GM23338 (cell line): ENCODE results near the gene PKD1L1. TPM values are rescaled to one million over a fixed set of nuclear protein-coding genes. Genes with fewer than 3 reads are reported as not detected.

Experiments
- ATAC-seq: fragments of 200-7000 bp; cut with Tn5 transposase; 3 replicates; pipeline ENCODE4 v1.9.1; 2020
- DNase-seq: peaks from one replicate; pipeline ENCODE4 v3.0.0-alpha.2; 2015; ENCODE audit warnings: low spot score
- H2AFZ ChIP-seq: fragments of 200-600 bp; sonication (generic); 2 replicates; pipeline ENCODE4 v1.8.0; 2016; ENCODE audit warnings: antibody characterized with exemption, mild to moderate bottlenecking, moderate library complexity
- H3F3A ChIP-seq: fragments of 200-600 bp; sonication (generic); replicated peaks from 2 replicates; pipeline ENCODE4 v1.8.0; 2017; ENCODE audit warnings: antibody characterized with exemption, mixed run types, low read depth
- H3K27ac ChIP-seq: fragments of 200-600 bp; sonication (generic); 2 replicates; pipeline ENCODE4 v1.6.1; 2016; ENCODE audit warnings: low read depth
- H3K27me3 ChIP-seq: fragments of 200-600 bp; sonication (generic); 2 replicates; pipeline ENCODE4 v1.8.0; 2016; ENCODE audit warnings: mild to moderate bottlenecking, mixed run types, moderate library complexity; ENCODE audit not compliant: insufficient read depth
- H3K36me3 ChIP-seq: fragments of 200-600 bp; sonication (generic); 2 replicates; pipeline ENCODE4 v1.8.0; 2016; ENCODE audit warnings: mild to moderate bottlenecking; ENCODE audit not compliant: insufficient read depth
- H3K4me1 ChIP-seq: fragments of 200-600 bp; sonication (generic); 2 replicates; pipeline ENCODE4 v1.8.0; 2016; ENCODE audit warnings: mild to moderate bottlenecking, moderate library complexity; ENCODE audit not compliant: insufficient read depth
- H3K4me2 ChIP-seq: fragments of 200-600 bp; sonication (generic); 2 replicates; pipeline ENCODE4 v1.7.1; 2017; ENCODE audit warnings: mixed run types
- H3K4me3 ChIP-seq: fragments of 200-600 bp; sonication (generic); 2 replicates; pipeline ENCODE4 v1.6.1; 2016; ENCODE audit warnings: mixed run types
- H3K79me2 ChIP-seq: fragments of 200-600 bp; sonication (generic); replicated peaks from 2 replicates; pipeline ENCODE4 v1.8.0; 2017; ENCODE audit warnings: mild to moderate bottlenecking; ENCODE audit not compliant: insufficient read depth
- H3K9me2 ChIP-seq: fragments of 200-600 bp; sonication (generic); 2 replicates; pipeline ENCODE4 v1.8.0; 2017; ENCODE audit not compliant: insufficient read depth
- H4K20me1 ChIP-seq: fragments of 200-600 bp; sonication (generic); replicated peaks from 2 replicates; pipeline ENCODE4 v1.8.0; 2017; ENCODE audit warnings: mild to moderate bottlenecking; ENCODE audit not compliant: insufficient read depth
- H3K27ac Mint-ChIP-seq: 2 replicates; pipeline ENCODE4 v1.8.0; 2020; ENCODE audit warnings: inconsistent platforms, mild to moderate bottlenecking, moderate library complexity, mixed read lengths
- H3K27me3 Mint-ChIP-seq: 3 replicates; pipeline ENCODE4 v1.8.0; 2022; ENCODE audit warnings: low read depth, mild to moderate bottlenecking, moderate library complexity, mixed read lengths, inconsistent platforms; ENCODE audit not compliant: insufficient read depth, poor library complexity
- H3K36me3 Mint-ChIP-seq: 3 replicates; pipeline ENCODE4 v1.8.0; 2021; ENCODE audit warnings: low read depth, mild to moderate bottlenecking, inconsistent platforms, moderate library complexity, mixed read lengths
- H3K4me1 Mint-ChIP-seq: 3 replicates; pipeline ENCODE4 v1.8.0; 2020; ENCODE audit warnings: mild to moderate bottlenecking, inconsistent platforms, mixed read lengths
- H3K4me3 Mint-ChIP-seq: 3 replicates; pipeline ENCODE4 v1.8.0; 2021; ENCODE audit warnings: moderate library complexity, mild to moderate bottlenecking, inconsistent platforms, mixed read lengths
- H3K9me3 Mint-ChIP-seq: 3 replicates; pipeline ENCODE4 v1.8.0; 2020; ENCODE audit warnings: moderate library complexity, mild to moderate bottlenecking, inconsistent platforms, mixed read lengths
- CREB1 ChIP-seq: fragments of 250-450 bp; sonication (Bioruptor Pico); IDR thresholded peaks from 2 replicates; pipeline ENCODE4 v1.5.0; 2020; ENCODE audit warnings: low read depth, mild to moderate bottlenecking, moderate library complexity
- EZH2 ChIP-seq: fragments of 200-600 bp; sonication (generic); IDR thresholded peaks from one replicate; pipeline ENCODE4 v1.8.0; 2017; ENCODE audit warnings: antibody characterized with exemption, mild to moderate bottlenecking, low read depth; ENCODE audit not compliant: unreplicated experiment
- EZH2phosphoT487 ChIP-seq: fragments of 200-600 bp; sonication (generic); IDR thresholded peaks from one replicate; pipeline ENCODE4 v1.8.1; 2018; ENCODE audit warnings: antibody characterized with exemption; ENCODE audit not compliant: unreplicated experiment
- JUNB ChIP-seq: IDR thresholded peaks from one replicate; pipeline ENCODE4 v1.6.1; 2016; ENCODE audit warnings: antibody characterized with exemption; ENCODE audit not compliant: unreplicated experiment
- NANOG ChIP-seq: IDR thresholded peaks from 2 replicates; pipeline ENCODE4 v1.6.1; 2016; ENCODE audit warnings: antibody characterized with exemption, borderline replicate concordance
- POLR2AphosphoS5 ChIP-seq: IDR thresholded peaks from 2 replicates; pipeline ENCODE4 v1.6.1; 2016; ENCODE audit warnings: antibody characterized with exemption, low read depth
- STAT1 ChIP-seq: IDR thresholded peaks from one replicate; pipeline ENCODE4 v1.6.1; 2016; ENCODE audit warnings: antibody characterized with exemption; ENCODE audit not compliant: unreplicated experiment
- ZNF114 ChIP-seq: fragments of 250-450 bp; sonication (Bioruptor Pico); IDR thresholded peaks from 2 replicates; pipeline ENCODE4 v1.5.0; 2020; ENCODE audit warnings: mild to moderate bottlenecking, moderate library complexity
- ZNF331 ChIP-seq: fragments of 250-450 bp; sonication (Bioruptor Pico); IDR thresholded peaks from 2 replicates; pipeline ENCODE4 v1.5.0; 2020; ENCODE audit warnings: low read depth, mild to moderate bottlenecking, moderate library complexity
- polyA plus RNA-seq: library from polyadenylated mRNA; unstranded; fragments of >200 nt; fragmentation: Nextera tagmentation; extraction: Ambion mirVana; gene quantifications from 2 replicates; pipeline ENCODE4 v1.2.1, GENCODE V29; 2016
- total RNA-seq: library from RNA; depleted of rRNA; stranded (reverse); fragments of >200 nt; shearing (Covaris generic); gene quantifications from 2 replicates; pipeline ENCODE4 v1.2.3, GENCODE V29; 2014
- TF ChIP-seq, protein P1 (sequence below): IDR thresholded peaks from one replicate; pipeline ENCODE4 v1.6.1; 2018; ENCODE audit warnings: antibody characterized with exemption; ENCODE audit not compliant: unreplicated experiment
- TF ChIP-seq, protein P2 (sequence below): fragments of 250-450 bp; sonication (Bioruptor Pico); IDR thresholded peaks from 2 replicates; pipeline ENCODE4 v1.5.0; 2020; ENCODE audit warnings: mild to moderate bottlenecking, moderate library complexity
- TF ChIP-seq, protein P3 (sequence below), 2 experiments: fragments of 200-600 bp in 1 of 2; sonication (generic) in 1 of 2; conservative IDR thresholded peaks; 2 replicates each; pipeline versions ENCODE4 v1.5.1 to v1.6.1; 2016 to 2017; ENCODE audit warnings: antibody characterized with exemption in 2 of 2, low read depth in 2 of 2, mild to moderate bottlenecking in 2 of 2, moderate library complexity in 1 of 2
- TF ChIP-seq, protein P4 (sequence below): IDR thresholded peaks from 2 replicates; pipeline ENCODE4 v1.6.1; 2016; ENCODE audit warnings: antibody characterized with exemption

PKD1L1 gene
- total and polyA plus RNA-seq, 2 experiments from 2014 or later: 0.03 TPM; not detected in 1

DNA sequence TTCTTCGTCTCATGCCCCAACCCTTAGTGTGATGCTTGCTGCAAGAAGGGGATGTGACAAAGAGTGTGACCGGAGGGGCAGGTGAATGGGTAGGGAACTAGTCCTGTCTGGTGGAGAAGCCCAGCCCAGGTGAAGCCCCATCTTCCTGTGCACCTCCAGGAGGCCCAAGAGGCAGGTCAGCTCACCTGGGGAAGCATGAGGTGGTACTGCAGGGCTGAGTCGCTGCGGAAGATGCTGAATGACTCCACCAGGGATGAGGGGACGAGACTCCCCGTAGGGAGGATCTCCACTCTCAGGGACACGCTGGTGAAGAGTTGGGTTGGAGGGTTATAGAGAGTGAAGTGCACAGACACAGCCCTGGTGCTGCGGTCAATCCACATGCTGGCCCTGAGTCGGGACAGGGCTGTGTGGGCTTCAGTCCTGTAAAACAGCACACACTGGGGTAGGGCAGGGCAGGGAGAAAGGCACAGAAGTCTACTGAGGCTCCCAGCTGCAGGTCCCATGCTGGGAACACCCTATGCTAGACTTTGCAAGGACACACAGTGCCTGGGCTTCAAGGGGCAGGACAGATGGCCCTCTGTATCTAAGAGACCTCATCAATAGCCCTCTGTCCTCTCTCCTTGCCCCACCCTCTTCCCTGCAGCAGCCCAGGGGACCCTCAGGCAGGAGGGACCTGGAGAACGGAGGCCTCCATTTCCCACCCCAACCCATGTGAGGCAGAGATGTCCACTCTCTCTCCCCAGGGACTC, 136.5 kb downstream of the PKD1L1 start:
- H3K4me1 ChIP-seq: no peaks in the 10 kb centered on the region
- Mint-ChIP-seq H3K9me3 (no peaks in the 10 kb centered on the region), H3K4me3 (no peak overlapping the region), H3K4me1 (peaks cover 5% of the 10 kb centered on the region; the same call in 1 of the 3 replicates), H3K27ac (no peak overlapping the region), H3K36me3 (no peaks in the 10 kb centered on the region), H3K27me3 (peaks cover 4% of the 10 kb centered on the region)
- TF ChIP-seq, protein P1, sequence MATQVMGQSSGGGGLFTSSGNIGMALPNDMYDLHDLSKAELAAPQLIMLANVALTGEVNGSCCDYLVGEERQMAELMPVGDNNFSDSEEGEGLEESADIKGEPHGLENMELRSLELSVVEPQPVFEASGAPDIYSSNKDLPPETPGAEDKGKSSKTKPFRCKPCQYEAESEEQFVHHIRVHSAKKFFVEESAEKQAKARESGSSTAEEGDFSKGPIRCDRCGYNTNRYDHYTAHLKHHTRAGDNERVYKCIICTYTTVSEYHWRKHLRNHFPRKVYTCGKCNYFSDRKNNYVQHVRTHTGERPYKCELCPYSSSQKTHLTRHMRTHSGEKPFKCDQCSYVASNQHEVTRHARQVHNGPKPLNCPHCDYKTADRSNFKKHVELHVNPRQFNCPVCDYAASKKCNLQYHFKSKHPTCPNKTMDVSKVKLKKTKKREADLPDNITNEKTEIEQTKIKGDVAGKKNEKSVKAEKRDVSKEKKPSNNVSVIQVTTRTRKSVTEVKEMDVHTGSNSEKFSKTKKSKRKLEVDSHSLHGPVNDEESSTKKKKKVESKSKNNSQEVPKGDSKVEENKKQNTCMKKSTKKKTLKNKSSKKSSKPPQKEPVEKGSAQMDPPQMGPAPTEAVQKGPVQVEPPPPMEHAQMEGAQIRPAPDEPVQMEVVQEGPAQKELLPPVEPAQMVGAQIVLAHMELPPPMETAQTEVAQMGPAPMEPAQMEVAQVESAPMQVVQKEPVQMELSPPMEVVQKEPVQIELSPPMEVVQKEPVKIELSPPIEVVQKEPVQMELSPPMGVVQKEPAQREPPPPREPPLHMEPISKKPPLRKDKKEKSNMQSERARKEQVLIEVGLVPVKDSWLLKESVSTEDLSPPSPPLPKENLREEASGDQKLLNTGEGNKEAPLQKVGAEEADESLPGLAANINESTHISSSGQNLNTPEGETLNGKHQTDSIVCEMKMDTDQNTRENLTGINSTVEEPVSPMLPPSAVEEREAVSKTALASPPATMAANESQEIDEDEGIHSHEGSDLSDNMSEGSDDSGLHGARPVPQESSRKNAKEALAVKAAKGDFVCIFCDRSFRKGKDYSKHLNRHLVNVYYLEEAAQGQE: no peak
- TF ChIP-seq STAT1 (no peak), ZNF331 (CRISPR knock-in tag) (no peak), EZH2phosphoT487 (no peak), EZH2 (no peak), JUNB (no peak), ZNF114 (CRISPR knock-in tag) (no peak), POLR2AphosphoS5 (no peak), CREB1 (CRISPR knock-in tag) (no peak), NANOG (no peak)
- TF ChIP-seq, protein P2, sequence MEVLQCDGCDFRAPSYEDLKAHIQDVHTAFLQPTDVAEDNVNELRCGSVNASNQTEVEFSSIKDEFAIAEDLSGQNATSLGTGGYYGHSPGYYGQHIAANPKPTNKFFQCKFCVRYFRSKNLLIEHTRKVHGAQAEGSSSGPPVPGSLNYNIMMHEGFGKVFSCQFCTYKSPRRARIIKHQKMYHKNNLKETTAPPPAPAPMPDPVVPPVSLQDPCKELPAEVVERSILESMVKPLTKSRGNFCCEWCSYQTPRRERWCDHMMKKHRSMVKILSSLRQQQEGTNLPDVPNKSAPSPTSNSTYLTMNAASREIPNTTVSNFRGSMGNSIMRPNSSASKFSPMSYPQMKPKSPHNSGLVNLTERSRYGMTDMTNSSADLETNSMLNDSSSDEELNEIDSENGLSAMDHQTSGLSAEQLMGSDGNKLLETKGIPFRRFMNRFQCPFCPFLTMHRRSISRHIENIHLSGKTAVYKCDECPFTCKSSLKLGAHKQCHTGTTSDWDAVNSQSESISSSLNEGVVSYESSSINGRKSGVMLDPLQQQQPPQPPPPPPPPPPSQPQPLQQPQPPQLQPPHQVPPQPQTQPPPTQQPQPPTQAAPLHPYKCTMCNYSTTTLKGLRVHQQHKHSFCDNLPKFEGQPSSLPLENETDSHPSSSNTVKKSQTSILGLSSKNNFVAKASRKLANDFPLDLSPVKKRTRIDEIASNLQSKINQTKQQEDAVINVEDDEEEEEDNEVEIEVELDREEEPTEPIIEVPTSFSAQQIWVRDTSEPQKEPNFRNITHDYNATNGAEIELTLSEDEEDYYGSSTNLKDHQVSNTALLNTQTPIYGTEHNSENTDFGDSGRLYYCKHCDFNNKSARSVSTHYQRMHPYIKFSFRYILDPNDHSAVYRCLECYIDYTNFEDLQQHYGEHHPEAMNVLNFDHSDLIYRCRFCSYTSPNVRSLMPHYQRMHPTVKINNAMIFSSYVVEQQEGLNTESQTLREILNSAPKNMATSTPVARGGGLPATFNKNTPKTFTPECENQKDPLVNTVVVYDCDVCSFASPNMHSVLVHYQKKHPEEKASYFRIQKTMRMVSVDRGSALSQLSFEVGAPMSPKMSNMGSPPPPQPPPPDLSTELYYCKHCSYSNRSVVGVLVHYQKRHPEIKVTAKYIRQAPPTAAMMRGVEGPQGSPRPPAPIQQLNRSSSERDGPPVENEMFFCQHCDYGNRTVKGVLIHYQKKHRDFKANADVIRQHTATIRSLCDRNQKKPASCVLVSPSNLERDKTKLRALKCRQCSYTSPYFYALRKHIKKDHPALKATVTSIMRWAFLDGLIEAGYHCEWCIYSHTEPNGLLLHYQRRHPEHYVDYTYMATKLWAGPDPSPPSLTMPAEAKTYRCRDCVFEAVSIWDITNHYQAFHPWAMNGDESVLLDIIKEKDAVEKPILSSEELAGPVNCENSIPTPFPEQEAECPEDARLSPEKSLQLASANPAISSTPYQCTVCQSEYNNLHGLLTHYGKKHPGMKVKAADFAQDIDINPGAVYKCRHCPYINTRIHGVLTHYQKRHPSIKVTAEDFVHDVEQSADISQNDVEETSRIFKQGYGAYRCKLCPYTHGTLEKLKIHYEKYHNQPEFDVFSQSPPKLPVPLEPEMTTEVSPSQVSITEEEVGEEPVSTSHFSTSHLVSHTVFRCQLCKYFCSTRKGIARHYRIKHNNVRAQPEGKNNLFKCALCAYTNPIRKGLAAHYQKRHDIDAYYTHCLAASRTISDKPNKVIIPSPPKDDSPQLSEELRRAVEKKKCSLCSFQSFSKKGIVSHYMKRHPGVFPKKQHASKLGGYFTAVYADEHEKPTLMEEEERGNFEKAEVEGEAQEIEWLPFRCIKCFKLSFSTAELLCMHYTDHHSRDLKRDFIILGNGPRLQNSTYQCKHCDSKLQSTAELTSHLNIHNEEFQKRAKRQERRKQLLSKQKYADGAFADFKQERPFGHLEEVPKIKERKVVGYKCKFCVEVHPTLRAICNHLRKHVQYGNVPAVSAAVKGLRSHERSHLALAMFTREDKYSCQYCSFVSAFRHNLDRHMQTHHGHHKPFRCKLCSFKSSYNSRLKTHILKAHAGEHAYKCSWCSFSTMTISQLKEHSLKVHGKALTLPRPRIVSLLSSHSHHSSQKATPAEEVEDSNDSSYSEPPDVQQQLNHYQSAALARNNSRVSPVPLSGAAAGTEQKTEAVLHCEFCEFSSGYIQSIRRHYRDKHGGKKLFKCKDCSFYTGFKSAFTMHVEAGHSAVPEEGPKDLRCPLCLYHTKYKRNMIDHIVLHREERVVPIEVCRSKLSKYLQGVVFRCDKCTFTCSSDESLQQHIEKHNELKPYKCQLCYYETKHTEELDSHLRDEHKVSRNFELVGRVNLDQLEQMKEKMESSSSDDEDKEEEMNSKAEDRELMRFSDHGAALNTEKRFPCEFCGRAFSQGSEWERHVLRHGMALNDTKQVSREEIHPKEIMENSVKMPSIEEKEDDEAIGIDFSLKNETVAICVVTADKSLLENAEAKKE (CRISPR knock-in tag): no peak
- TF ChIP-seq, protein P3, sequence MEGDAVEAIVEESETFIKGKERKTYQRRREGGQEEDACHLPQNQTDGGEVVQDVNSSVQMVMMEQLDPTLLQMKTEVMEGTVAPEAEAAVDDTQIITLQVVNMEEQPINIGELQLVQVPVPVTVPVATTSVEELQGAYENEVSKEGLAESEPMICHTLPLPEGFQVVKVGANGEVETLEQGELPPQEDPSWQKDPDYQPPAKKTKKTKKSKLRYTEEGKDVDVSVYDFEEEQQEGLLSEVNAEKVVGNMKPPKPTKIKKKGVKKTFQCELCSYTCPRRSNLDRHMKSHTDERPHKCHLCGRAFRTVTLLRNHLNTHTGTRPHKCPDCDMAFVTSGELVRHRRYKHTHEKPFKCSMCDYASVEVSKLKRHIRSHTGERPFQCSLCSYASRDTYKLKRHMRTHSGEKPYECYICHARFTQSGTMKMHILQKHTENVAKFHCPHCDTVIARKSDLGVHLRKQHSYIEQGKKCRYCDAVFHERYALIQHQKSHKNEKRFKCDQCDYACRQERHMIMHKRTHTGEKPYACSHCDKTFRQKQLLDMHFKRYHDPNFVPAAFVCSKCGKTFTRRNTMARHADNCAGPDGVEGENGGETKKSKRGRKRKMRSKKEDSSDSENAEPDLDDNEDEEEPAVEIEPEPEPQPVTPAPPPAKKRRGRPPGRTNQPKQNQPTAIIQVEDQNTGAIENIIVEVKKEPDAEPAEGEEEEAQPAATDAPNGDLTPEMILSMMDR (conservative IDR thresholded peaks at IDR 0.05; ENCODE audit: low read depth in 2 of 2): no peak
- TF ChIP-seq, protein P4, sequence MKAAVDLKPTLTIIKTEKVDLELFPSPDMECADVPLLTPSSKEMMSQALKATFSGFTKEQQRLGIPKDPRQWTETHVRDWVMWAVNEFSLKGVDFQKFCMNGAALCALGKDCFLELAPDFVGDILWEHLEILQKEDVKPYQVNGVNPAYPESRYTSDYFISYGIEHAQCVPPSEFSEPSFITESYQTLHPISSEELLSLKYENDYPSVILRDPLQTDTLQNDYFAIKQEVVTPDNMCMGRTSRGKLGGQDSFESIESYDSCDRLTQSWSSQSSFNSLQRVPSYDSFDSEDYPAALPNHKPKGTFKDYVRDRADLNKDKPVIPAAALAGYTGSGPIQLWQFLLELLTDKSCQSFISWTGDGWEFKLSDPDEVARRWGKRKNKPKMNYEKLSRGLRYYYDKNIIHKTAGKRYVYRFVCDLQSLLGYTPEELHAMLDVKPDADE: no peak
- no peaks in the 10 kb centered on the region for H3K79me2 ChIP-seq
- no peaks in the 10 kb centered on the region for H3K36me3 ChIP-seq
- no peaks in the 10 kb centered on the region for H3F3A ChIP-seq
- no peaks in the 10 kb centered on the region for H4K20me1 ChIP-seq
- H3K4me2 ChIP-seq: no peak overlapping the region
- no peak overlapping the region for H3K4me3 ChIP-seq
- ATAC-seq (no peak), DNase-seq (no peak)
- H3K9me2 ChIP-seq: 0 out of 2 replicates have a peak, but pooled peaks cover 6% of the 10 kb centered on the region
- H3K27me3 ChIP-seq: no peaks in the 10 kb centered on the region
- H2AFZ ChIP-seq: no peak overlapping the region
- no peak overlapping the region for H3K27ac ChIP-seq
